Activated T-cell treated with anti-CD3 and anti-CD28 coated beads, Interleukin-2, amount 50 U/mL, for 24 hours (primary cell): ENCODE data around the gene CEP41.

Experiments used
- DNase-seq: peaks from one replicate; pipeline ENCODE4 v3.0.0-alpha.2; 2020
- H3K27ac Mint-ChIP-seq: 2 replicates; pipeline ENCODE4 v1.8.0; 2020; ENCODE audit warnings: mild to moderate bottlenecking, mixed read lengths
- H3K27me3 Mint-ChIP-seq: 2 replicates; pipeline ENCODE4 v1.8.0; 2020; ENCODE audit warnings: mixed read lengths
- H3K36me3 Mint-ChIP-seq: 2 replicates; pipeline ENCODE4 v1.8.0; 2020; ENCODE audit warnings: low read depth, mixed read lengths
- H3K4me1 Mint-ChIP-seq: 2 replicates; pipeline ENCODE4 v1.8.0; 2020; ENCODE audit warnings: low read depth, mixed read lengths
- H3K4me3 Mint-ChIP-seq: 2 replicates; pipeline ENCODE4 v1.8.0; 2020; ENCODE audit warnings: mild to moderate bottlenecking, moderate library complexity, mixed read lengths
- H3K9me3 Mint-ChIP-seq: 2 replicates; pipeline ENCODE4 v1.8.0; 2020; ENCODE audit warnings: mixed read lengths

The CEP41 gene

GRCh38 chr7:130441408-130441869, 623 bp upstream of the CEP41 start:
- Mint-ChIP-seq H3K27me3 (no peaks in the 10 kb centered on the region), H3K36me3 (peaks cover 14% of the 10 kb centered on the region), H3K27ac (peak overlapping the region; percentile 99), H3K4me1 (peaks cover 57% of the 10 kb centered on the region), H3K4me3 (peak overlapping the region; percentile 99), H3K9me3 (peaks cover 2% of the 10 kb centered on the region)
- DNase-seq: no peak

DNA sequence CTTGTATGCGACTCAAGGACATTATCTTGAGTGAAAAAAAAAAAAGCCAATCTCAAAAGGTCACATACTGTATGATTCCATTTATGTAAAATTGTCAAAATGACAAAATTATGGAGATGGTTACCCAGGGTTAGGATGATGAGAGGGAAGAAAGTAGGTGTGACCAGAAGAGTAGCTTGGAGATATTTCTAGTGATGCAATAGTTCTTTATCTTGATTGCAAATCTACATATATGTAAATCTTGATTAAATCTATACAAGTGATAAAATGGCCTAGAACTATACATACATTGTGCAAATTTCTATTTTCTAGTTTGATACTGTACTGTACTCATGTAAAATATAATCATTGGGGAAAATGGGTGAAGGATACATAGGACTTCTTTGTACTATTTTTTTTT, 4.6 kb downstream of the CEP41 start:
- Mint-ChIP-seq H3K27me3 (no peaks in the 10 kb centered on the region), H3K4me3 (no peak overlapping the region), H3K36me3 (peaks cover 18% of the 10 kb centered on the region), H3K9me3 (peaks cover 2% of the 10 kb centered on the region), H3K27ac (no peak overlapping the region), H3K4me1 (peaks cover 47% of the 10 kb centered on the region)
- no peak for DNase-seq

GRCh38 chr7:130435311-130435854, 5.4 kb downstream of the CEP41 start:
- H3K4me1 Mint-ChIP-seq: peaks cover 40% of the 10 kb centered on the region
- no peak overlapping the region for H3K4me3 Mint-ChIP-seq
- peaks cover 15% of the 10 kb centered on the region for H3K36me3 Mint-ChIP-seq
- H3K27me3 Mint-ChIP-seq: no peaks in the 10 kb centered on the region
- no peak overlapping the region for H3K27ac Mint-ChIP-seq
- no peak for DNase-seq
- peaks cover under 1% of the 10 kb centered on the region for H3K9me3 Mint-ChIP-seq

GRCh38 chr7:130433301-130433700, 7.5 kb downstream of the CEP41 start:
- no peak overlapping the region for H3K27ac Mint-ChIP-seq
- H3K4me1 Mint-ChIP-seq: peaks cover 30% of the 10 kb centered on the region
- H3K27me3 Mint-ChIP-seq: no peaks in the 10 kb centered on the region
- peaks cover 9% of the 10 kb centered on the region for H3K36me3 Mint-ChIP-seq
- no peak overlapping the region for H3K4me3 Mint-ChIP-seq
- DNase-seq: no peak
- H3K9me3 Mint-ChIP-seq: no peaks in the 10 kb centered on the region

DNA sequence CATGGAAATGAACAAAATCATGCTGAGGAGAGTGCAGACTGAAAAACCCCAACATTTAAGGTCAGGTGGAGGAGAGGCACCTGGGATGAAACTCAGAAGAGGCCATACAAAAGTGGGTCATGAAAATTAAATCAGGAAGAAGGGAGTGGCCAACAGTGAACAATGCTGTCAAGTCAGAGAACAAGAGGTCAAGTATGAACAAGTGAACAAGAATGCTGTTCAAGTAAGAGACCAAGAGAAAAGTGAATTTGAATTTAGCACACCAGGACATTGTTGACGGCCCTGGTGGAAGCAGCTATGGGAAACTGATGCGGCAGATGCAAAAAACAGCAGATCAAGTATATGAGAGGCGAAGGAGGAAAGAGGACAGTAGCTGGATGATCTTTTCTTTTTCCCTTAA, 7.9 kb downstream of the CEP41 start:
- Mint-ChIP-seq H3K9me3 (no peaks in the 10 kb centered on the region), H3K27ac (no peak overlapping the region)
- no peak for DNase-seq

GRCh38 chr7:130430841-130431666, 9.8 kb downstream of the CEP41 start:
- no peak for DNase-seq
- H3K9me3 Mint-ChIP-seq: no peaks in the 10 kb centered on the region

More for the DNA sequence above, 7.9 kb downstream of the CEP41 start:
- Mint-ChIP-seq H3K27me3 (no peaks in the 10 kb centered on the region), H3K4me1 (peaks cover 27% of the 10 kb centered on the region), H3K36me3 (peaks cover 9% of the 10 kb centered on the region), H3K4me3 (no peak overlapping the region)

DNA sequence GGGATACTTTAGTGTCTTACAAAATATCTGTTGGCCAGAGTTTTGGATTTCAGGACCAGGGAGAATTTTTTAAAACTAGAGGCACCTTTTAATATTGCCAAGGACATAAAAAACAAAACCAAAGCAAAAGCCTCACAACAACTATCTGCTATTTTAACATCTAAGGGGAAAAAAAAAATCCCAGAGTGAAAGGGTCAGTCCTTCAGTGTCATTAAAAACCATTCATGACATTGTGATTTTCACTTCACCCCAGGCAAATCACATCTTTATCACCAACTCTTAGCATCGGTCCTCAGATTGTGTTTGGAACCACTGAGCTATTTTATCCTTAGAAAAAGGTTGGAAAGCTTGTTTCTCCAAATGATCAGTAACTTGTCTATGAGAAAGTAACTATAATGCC, 10.7 kb downstream of the CEP41 start:
- Mint-ChIP-seq H3K27ac (no peak overlapping the region), H3K4me1 (peaks cover 34% of the 10 kb centered on the region), H3K36me3 (peaks cover 11% of the 10 kb centered on the region), H3K4me3 (no peak overlapping the region), H3K27me3 (no peaks in the 10 kb centered on the region), H3K9me3 (no peaks in the 10 kb centered on the region)
- DNase-seq: no peak

More at GRCh38 chr7:130430841-130431666, 9.8 kb downstream of the CEP41 start:
- Mint-ChIP-seq H3K27ac (no peak overlapping the region), H3K4me1 (peaks cover 29% of the 10 kb centered on the region), H3K27me3 (no peaks in the 10 kb centered on the region), H3K4me3 (no peak overlapping the region), H3K36me3 (peaks cover 12% of the 10 kb centered on the region)

DNA sequence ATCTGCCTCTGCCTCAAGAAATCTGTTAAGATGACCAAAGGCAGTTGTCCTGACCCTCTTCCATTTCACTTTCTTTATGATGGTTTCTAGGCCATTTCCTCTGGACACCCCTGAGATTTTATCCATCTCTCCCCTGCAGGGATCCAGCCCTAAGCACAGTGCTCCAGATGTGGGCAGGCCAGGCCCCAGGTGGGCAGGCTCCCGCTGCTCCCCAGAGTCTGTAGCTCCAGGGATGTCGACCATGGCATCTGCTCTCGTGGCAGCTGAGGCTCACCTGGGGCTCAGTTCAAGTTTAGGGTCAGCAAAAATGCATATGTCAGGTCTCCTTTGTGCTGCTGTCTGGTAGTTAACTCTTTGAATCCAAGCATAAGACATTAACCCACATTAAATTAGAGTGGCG, 11.8 kb downstream of the CEP41 start:
- Mint-ChIP-seq H3K4me3 (no peak overlapping the region), H3K9me3 (no peaks in the 10 kb centered on the region), H3K27ac (no peak overlapping the region), H3K36me3 (peaks cover 14% of the 10 kb centered on the region), H3K27me3 (no peaks in the 10 kb centered on the region), H3K4me1 (peaks cover 30% of the 10 kb centered on the region)
- no peak for DNase-seq

- Mint-ChIP-seq H3K36me3 (peaks cover 14% of the 10 kb centered on the region), H3K4me1 (peaks cover 48% of the 10 kb centered on the region), H3K4me3 (no peak overlapping the region), H3K27ac (peak overlapping the region; percentile 44), H3K9me3 (no peaks in the 10 kb centered on the region), H3K27me3 (no peaks in the 10 kb centered on the region)
- DNase-seq: no peak
Observed at GRCh38 chr7:130426564-130426963, 14.3 kb downstream of the CEP41 start.

DNA sequence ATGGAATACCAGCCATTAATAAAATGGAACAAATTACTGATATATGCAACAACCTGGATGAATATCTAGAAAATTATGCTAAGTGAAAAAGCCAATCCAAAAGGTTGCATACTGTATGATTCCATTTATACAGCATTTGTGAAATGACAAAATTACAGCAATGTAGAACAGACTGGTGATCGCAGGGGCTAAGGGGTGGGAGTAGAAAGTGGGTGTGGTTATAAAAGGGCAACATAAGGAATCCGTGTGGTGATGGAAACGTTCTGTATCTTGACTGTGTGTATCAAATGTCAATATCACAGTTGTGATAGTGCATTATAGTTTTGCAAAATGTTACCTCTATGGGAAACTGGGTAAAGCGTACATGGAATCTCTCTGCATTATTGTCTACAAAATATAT, 15.0 kb downstream of the CEP41 start:
- no peaks in the 10 kb centered on the region for H3K9me3 Mint-ChIP-seq
- peaks cover 14% of the 10 kb centered on the region for H3K36me3 Mint-ChIP-seq
- no peak overlapping the region for H3K4me3 Mint-ChIP-seq
- no peak overlapping the region for H3K27ac Mint-ChIP-seq
- DNase-seq: no peak
- no peaks in the 10 kb centered on the region for H3K27me3 Mint-ChIP-seq
- peaks cover 54% of the 10 kb centered on the region for H3K4me1 Mint-ChIP-seq

DNA sequence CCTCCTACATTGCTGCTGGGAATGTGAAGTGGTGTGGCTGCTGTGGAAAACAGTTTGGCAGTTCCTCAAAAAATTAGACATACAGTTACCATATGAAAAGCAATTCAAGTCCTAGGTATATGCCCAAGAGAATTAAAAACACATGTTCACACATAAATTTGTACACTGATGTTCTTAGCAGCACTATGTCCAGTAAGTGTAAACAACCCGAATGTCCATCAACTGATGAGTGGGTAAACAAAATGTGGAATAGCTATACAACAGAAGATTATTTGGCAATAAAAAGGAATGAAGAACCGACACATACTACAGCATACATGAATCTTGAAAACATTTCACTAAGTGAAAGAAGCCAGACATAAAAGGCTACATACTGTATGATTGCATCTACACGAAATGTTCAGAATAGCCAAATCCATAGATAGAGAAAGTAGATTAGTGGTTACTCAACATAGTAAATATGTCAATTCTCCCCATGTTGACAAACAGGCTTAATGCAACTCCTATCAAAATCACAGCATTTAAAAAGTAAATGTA, 17.2 kb downstream of the CEP41 start:
- H3K27me3 Mint-ChIP-seq: no peaks in the 10 kb centered on the region
- H3K27ac Mint-ChIP-seq: no peak overlapping the region
- H3K4me1 Mint-ChIP-seq: peaks cover 65% of the 10 kb centered on the region
- H3K36me3 Mint-ChIP-seq: peaks cover 10% of the 10 kb centered on the region
- H3K9me3 Mint-ChIP-seq: no peaks in the 10 kb centered on the region
- no peak for DNase-seq
- H3K4me3 Mint-ChIP-seq: no peak overlapping the region

DNA sequence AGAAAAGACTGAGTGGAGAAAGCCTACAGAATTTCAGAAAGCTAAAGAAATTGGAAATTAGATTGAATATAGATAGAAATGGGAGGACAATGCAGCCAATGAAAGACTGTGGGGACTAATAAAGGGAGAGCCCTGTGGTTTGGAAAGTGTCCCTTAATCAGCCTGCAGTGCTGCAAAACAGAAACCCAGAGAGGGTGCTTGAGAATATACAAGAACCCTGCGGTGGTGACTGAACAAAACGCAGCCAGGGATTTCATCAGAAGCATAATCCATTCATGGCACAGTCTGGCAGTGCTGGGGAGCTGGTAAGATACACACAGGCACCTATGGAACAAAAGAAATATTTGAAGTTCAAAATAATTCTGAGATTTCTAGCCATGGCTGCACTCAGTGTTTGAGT, 19.1 kb downstream of the CEP41 start:
- peak overlapping the region; percentile 13 for H3K4me3 Mint-ChIP-seq
- H3K4me1 Mint-ChIP-seq: peaks cover 76% of the 10 kb centered on the region
- H3K9me3 Mint-ChIP-seq: no peaks in the 10 kb centered on the region
- H3K27ac Mint-ChIP-seq: peak overlapping the region; percentile 83
- no peaks in the 10 kb centered on the region for H3K27me3 Mint-ChIP-seq
- DNase-seq: no peak
- peaks cover 3% of the 10 kb centered on the region for H3K36me3 Mint-ChIP-seq

GRCh38 chr7:130420943-130421578, 19.8 kb downstream of the CEP41 start:
- Mint-ChIP-seq H3K4me3 (no peak overlapping the region), H3K4me1 (peaks cover 77% of the 10 kb centered on the region)

GRCh38 chr7:130419658-130420057, 21.2 kb downstream of the CEP41 start:
- H3K36me3 Mint-ChIP-seq: no peaks in the 10 kb centered on the region
- H3K4me1 Mint-ChIP-seq: peaks cover 78% of the 10 kb centered on the region
- no peaks in the 10 kb centered on the region for H3K9me3 Mint-ChIP-seq
- H3K4me3 Mint-ChIP-seq: no peak overlapping the region
- H3K27ac Mint-ChIP-seq: peak overlapping the region; percentile 73
- no peak for DNase-seq
- no peaks in the 10 kb centered on the region for H3K27me3 Mint-ChIP-seq

More at GRCh38 chr7:130420943-130421578, 19.8 kb downstream of the CEP41 start:
- H3K27me3 Mint-ChIP-seq: no peaks in the 10 kb centered on the region
- DNase-seq: no peak
- H3K9me3 Mint-ChIP-seq: no peaks in the 10 kb centered on the region
- H3K27ac Mint-ChIP-seq: peak overlapping the region; percentile 83
- peaks cover 2% of the 10 kb centered on the region for H3K36me3 Mint-ChIP-seq
